Right lobe of liver (tissue), 6 donors: Measurements from ENCODE around the gene GAREM1. TPM values are rescaled to one million over a fixed set of nuclear protein-coding genes. Genes with fewer than 3 reads are reported as not detected.

ENCODE experiments used
- ATAC-seq, 4 donors: fragments of 200-7000 bp; cut with Tn5 transposase; one replicate each; pipeline ENCODE4 v1.9.1; 2020; ENCODE audit warnings: mild to moderate bottlenecking in 4 of 4, moderate library complexity in 4 of 4
- DNase-seq, 3 donors: peaks; one replicate each; pipeline ENCODE4 v3.0.0-alpha.2; 2020
- H3K27ac ChIP-seq, 3 donors: fragments of 200-600 bp; one replicate each; pipeline ENCODE4 v1.8.0; 2022
- H3K27me3 ChIP-seq, 2 donors: fragments of 200-600 bp; one replicate each; pipeline ENCODE4 v1.8.0; 2022
- H3K36me3 ChIP-seq, 4 donors: fragments of 200-600 bp; sonication (generic) in 1 of 4; one replicate each; pipeline versions ENCODE4 v1.5.1 to v1.8.0; 2017 to 2022; ENCODE audit warnings: control low read depth in 1 of 4
- H3K4me1 ChIP-seq, 4 donors: fragments of 200-600 bp; sonication (generic) in 1 of 4; one replicate each; pipeline versions ENCODE4 v1.5.1 to v1.8.0; 2017 to 2022; ENCODE audit warnings: control low read depth in 1 of 4
- H3K4me3 ChIP-seq, 3 donors: fragments of 200-600 bp; one replicate each; pipeline ENCODE4 v1.8.0; 2022
- H3K9me3 ChIP-seq, 4 donors: fragments of 200-600 bp; sonication (generic) in 1 of 4; one replicate each; pipeline versions ENCODE4 v1.5.1 to v1.8.0; 2017 to 2022; ENCODE audit warnings: control low read depth in 1 of 4
- CTCF ChIP-seq, 4 donors: fragments of 200-600 bp in 3 of 4; fragments of 450-650 bp in 1 of 4; IDR thresholded peaks; one replicate each; pipeline versions ENCODE4 v1.5.1 to v1.8.0; 2016 to 2022; ENCODE audit warnings: antibody characterized with exemption in 4 of 4, mild to moderate bottlenecking in 2 of 4
- POLR2A ChIP-seq: fragments of 450-650 bp; IDR thresholded peaks from one replicate; pipeline ENCODE4 v1.6.1; 2017; ENCODE audit warnings: antibody characterized with exemption, mild to moderate bottlenecking
- WGBS: methylation state at CpG from one replicate; pipeline ENCODE4 v1.1.6; 2018; ENCODE audit warnings: low coverage, low lambda C conversion rate; ENCODE audit not compliant: insufficient coverage; ENCODE audit errors: missing lambda C conversion rate; 5-methylcytosine and 5-hydroxymethylcytosine counted together
- intact Hi-C, 2 donors: fragments of 100-400 bp; cut with DNase I; formaldehyde crosslinking; loops; one replicate each; pipeline versions ENCODE4 v1.11.2 to v1.14.1; 2022
- total RNA-seq, 6 experiments: library from RNA; depleted of rRNA in 2 of 6; stranded (reverse); fragments of >200 nt in 2 of 6; fragmentation: NEBNext Ultra II Directional in 3 of 6; extraction: Animal tissue kit (Norgen Biotek cat#: 25700) in 3 of 6; gene quantifications; one replicate each; pipeline versions ENCODE4 v1.1.0 to v1.2.4, GENCODE V29; 2016 to 2023
- donor health status: DM: no; HTN: yes; CAD: no.
- donor health status: DM: no; HTN: no; CAD: no.
- donor health status: DM: no; HTN: no; CAD: no.
- donor health status: DM: no; HTN: yes; CAD: no.
- donor health status: DM: no; HTN: yes; CAD: no.

GAREM1 gene
- total RNA-seq, 6 experiments from 2014 or later = 5.5 to 11.3 (median 6.6) TPM

DNA sequence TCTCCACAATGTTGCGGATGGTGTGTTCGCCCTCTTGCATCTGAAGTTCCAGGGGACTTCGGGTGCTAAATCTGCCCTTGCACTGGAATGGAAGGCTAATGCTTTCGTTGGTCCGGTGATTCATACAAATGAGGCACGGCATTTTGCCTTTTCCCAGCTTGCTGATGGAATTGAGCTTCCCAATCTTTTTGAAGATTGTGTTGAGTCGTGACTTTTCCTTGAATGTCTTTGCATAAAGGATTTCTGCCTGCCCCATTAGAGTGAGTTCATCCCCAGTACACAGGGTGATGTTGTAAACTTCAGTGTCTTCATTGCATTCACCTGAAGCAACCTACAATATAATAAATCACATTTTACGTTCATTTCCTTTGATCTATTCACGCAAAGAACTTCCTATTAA is 182.8 kb downstream of the GAREM1 start:
- no peaks in the 10 kb centered on the region for H3K9me3 ChIP-seq
- H3K27me3 ChIP-seq = no peaks in the 10 kb centered on the region
- DNase-seq (no peak), ATAC-seq (no peak)
- TF ChIP-seq POLR2A (no peak), CTCF (IDR thresholded peaks at IDR 0.05) (no peak)
- intact Hi-C loops = no loop called here
- H3K4me1 ChIP-seq = no peaks in the 10 kb centered on the region
- 80% methylated on average over 3 of the region's 9 CpGs for WGBS
- no peak overlapping the region for H3K4me3 ChIP-seq
- peaks cover 0 to 5% (median 0%) of the 10 kb centered on the region in 4 donors for H3K36me3 ChIP-seq
- H3K27ac ChIP-seq = no peak overlapping the region

- H3K27ac ChIP-seq = no peak overlapping the region
- no peak for ATAC-seq
- intact Hi-C loops = no loop called here
- TF ChIP-seq POLR2A (no peak), CTCF (IDR thresholded peaks at IDR 0.05) (no peak)
- no peak overlapping the region for H3K4me3 ChIP-seq
- H3K9me3 ChIP-seq = no peaks in the 10 kb centered on the region
- 90% methylated on average over 4 of the region's 16 CpGs for WGBS
- DNase-seq = no peak
- peaks cover 0 to 5% (median 0%) of the 10 kb centered on the region in 4 donors for H3K36me3 ChIP-seq
- H3K4me1 ChIP-seq = no peaks in the 10 kb centered on the region
- no peaks in the 10 kb centered on the region for H3K27me3 ChIP-seq
These were observed 183.4 kb downstream of the GAREM1 start for GRCh38 chr18:32287249-32287648.

DNA sequence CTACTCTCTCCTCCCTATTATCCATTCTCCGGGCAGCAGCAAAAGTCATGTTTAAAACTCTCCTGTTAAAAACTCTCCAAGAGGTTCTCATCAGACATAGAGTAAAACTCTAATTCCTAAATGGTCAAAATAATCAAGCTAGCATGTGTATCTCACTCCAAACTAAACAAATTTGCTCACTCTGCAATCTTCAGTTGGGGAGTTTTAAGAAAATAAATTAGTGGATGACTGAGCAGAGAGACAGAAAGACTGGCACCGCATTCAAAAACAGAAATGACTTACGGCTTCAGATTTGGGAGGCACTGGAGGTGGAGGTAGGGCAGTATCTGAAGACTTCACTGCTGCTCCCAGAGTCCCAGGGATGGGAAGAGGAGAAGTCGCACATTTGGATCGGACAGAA is 183.9 kb downstream of the GAREM1 start:
- H3K4me1 ChIP-seq = no peaks in the 10 kb centered on the region
- no peaks in the 10 kb centered on the region for H3K27me3 ChIP-seq
- no peaks in the 10 kb centered on the region for H3K9me3 ChIP-seq
- H3K36me3 ChIP-seq = peaks cover 0 to 5% (median 0%) of the 10 kb centered on the region in 4 donors
- intact Hi-C loops = no loop called here
- TF ChIP-seq POLR2A (no peak), CTCF (IDR thresholded peaks at IDR 0.05) (no peak)
- no peak overlapping the region for H3K27ac ChIP-seq
- ATAC-seq = no peak
- H3K4me3 ChIP-seq = no peak overlapping the region
- WGBS = 95% methylated on average over 4 of the region's 5 CpGs
- no peak for DNase-seq

GRCh38 chr18:32284284-32284683 is 186.4 kb downstream of the GAREM1 start:
- peaks cover 0 to 8% (median under 1%) of the 10 kb centered on the region in 4 donors for H3K4me1 ChIP-seq
- ATAC-seq = no peak
- peaks cover 0 to 5% (median 0%) of the 10 kb centered on the region in 4 donors for H3K36me3 ChIP-seq
- no peak overlapping the region for H3K27ac ChIP-seq
- H3K27me3 ChIP-seq = no peaks in the 10 kb centered on the region
- no peaks in the 10 kb centered on the region for H3K9me3 ChIP-seq
- no peak for TF ChIP-seq CTCF (IDR thresholded peaks at IDR 0.05)
- TF ChIP-seq POLR2A = no peak
- DNase-seq = no peak
- intact Hi-C loops = no loop called here
- no peak overlapping the region for H3K4me3 ChIP-seq
- WGBS = 75% methylated on average over 1 of the region's 1 CpG

- no peak for TF ChIP-seq POLR2A
- TF ChIP-seq CTCF (IDR thresholded peaks at IDR 0.05) = no peak
- Histone ChIP-seq H3K27ac (no peak overlapping the region), H3K27me3 (no peaks in the 10 kb centered on the region), H3K4me1 (peaks cover 0 to 27% (median 11%) of the 10 kb centered on the region in 4 donors), H3K9me3 (no peaks in the 10 kb centered on the region), H3K4me3 (no peak overlapping the region), H3K36me3 (no peaks in the 10 kb centered on the region)
- WGBS = 64% methylated on average over 4 of the region's 4 CpGs
- ATAC-seq (no peak), DNase-seq (no peak)
- intact Hi-C loops = no loop called here
These were observed 189.8 kb downstream of the GAREM1 start for GRCh38 chr18:32280911-32281310.
